HG03095 (cell line): Measurements from ENCODE around the gene SH3BP5L.
"Not testable (repeated sequence)": the region's sequence is repeated elsewhere in the genome, so short reads cannot be mapped to it uniquely, and the experiment has no call there.

ENCODE experiments used
- ATAC-seq: cut with Tn5 transposase; IDR thresholded peaks from one replicate; pipeline ENCODE4 v1.9.1; 2021; ENCODE audit warnings: moderate library complexity; ENCODE audit not compliant: unreplicated experiment

SH3BP5L gene

DNA sequence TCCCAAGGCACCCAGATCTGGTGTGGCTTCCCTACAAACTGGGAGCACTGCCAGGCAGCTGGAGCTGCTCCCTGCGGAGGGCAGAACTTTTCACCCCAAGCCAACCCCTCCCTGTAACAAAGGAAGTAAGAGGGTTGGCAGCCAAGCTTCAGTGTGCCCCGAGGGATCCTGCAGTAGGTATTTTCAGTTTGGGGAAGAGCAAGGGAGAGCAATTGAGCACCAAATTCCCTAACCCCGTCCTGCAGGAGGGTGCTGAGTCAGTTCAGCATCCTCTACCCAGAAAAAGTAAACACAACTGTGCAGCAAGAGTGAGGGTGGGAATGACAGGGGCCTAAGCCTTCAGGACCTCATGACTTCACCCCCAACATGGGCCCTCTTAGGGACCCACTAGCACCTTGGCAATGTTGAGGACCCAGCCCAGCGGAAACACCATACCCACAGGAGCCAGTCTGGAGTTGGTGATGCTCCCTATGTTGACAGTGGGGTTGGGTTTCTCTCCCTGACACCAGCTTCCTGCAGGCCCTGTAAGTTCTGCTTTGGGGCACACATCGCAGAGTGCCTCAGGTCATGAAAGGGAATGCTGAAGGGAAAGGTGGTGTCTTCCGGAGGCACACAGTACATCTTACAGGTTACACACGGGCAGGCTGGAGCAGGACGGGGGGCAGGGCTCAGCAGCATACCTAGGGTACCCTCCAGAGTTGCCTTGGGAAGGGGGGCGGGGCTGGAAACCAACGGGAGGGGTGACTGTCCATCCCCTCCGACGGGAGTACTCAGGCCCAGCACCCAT is 14.8 kb downstream of the SH3BP5L start:
- no peak for ATAC-seq

DNA sequence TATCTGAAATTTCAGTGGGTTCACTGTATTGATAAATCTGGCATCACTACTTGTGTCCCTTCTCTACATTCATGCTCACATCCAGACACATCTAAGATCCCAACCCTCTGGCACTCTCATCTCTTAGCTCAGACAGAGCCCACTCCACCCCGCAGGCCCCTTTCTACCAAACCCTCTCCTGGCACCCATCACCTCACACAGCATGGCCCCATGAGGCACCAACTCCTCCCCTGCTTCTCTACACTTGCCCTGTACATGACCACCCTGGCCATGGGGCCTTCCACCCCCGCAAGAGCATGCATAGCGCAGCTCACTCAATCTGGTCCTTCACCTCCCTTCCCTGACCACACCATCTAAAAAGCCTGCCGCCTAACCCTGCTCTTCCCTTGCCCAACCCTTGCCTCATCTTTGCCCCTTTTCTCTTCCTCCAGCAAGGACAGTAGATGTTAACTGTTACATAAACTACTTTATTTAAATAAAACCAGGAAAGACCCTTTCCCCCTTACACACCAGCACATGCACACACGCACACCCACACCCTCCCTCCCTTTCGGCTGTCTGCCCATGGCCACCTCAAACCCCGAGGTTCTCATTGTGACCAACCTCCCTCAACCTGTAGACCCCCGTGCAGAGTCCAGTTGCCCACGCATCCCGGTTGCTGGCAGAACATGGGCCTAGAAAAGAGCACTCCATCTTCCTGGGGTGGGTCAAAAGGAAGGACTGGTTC is 15.6 kb downstream of the SH3BP5L start:
- no peak for ATAC-seq

DNA sequence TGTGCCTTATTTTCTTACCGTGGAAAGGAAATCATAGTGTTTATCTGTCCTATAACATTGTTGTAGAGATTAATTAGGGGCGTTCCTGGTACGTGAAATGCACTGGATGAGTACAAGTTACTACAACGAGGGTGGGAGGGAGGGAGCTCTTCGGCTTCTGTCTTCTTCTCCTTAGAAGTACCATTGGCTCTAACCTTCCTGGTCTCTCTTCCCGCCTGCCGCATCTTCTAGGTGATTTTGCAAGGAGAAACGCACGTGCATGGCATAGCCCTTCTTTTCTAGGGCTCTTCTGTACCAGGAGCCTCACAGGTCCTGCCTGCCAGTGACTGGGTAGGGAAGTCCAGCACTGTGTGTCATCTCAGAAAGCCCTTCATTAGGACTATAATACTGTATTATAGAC is 16.8 kb downstream of the SH3BP5L start:
- no peak for ATAC-seq

DNA sequence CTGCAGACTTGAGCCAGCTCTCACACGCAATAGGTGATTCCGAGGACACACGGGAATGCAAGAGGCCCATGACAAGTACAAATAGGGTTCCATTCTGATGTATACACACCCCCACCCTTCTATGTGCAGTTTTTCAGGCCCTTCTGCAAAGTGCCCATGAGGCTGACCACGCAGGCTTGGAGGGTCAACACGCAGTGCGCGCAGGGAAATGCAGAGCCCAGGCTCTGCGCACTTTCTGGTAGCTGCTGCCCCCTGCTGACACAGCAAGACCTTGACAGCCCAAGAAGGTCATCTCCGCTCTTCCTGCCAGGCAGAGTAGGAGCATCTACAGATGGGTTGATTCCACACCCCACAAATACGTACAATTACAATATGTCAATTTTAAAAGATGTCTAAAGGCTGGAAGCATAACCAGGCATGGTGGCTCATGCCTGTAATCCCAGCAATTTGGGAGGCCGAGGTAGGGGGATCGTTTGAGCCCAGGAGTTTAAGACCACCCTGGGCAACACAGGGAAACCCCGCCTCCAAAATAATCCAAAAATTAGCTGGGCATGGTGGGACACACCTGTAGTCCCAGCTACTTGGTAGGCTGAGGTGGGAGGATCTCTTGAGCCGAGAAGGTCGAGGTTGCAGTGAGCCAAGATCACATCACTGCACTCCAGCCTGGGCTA is 18.5 kb downstream of the SH3BP5L start:
- peak; percentile 45 for ATAC-seq

DNA sequence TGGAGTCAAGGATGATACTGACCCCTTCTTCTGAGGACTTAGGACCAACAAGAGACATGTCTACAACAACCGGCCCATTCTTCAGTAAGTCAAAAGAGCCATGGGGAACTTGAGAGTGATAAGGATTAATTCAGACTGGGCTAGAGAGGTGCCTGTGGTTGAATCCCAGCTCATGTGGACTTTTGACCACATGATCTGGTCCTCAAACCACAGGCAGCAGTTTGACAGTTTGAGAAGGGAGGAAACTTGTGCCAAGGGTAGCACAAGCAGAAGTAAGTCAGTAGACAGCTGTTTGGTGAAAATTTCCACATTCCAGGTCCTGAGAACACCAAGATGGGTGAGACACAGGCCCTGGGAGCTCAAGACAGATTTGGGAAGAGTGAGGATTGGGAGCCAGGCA is 19.8 kb downstream of the SH3BP5L start:
- no peak for ATAC-seq

DNA sequence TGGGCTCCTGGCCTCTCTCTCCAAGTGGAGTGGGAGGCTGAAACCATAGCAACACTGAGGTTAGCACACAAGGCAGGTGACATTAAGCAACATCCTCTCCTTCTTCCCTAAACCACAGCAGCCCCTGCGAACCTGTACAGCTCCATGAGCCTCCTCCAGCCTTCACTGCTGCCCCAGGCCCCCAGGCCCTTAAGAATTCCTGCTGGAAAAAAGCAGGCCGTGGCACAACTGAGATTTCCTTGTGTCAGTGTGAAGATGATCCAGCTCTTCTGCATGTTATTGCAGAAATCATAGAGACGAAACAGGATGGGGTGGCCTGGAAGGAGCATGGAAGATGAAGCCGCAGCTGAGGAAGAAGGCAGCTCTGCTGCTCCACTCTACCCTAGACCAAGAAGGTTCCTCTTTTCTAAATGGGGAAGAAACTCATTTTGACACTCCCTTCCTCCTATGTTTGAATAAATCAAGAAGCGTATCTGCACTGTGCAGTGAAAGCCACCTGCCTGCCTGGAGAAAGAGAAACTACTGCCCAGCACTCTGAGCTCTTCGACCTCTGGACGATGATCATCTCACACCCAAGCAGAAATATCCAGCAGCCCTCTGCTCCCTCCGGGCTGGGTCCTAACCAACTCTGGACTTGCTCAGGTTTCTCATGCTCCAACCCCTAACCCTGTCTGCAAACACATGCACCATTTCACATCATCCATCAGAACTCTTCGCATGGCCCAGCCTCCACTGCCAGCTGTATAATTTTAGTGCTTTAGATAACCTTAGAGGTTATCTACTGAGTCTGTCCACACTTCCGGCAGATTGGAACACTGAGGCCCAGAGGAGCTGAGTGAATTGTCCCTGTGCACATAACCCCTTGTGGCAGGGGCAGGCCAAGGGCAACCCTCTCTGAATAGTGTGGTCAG is 20.7 kb downstream of the SH3BP5L start:
- peak; percentile 94 for ATAC-seq

DNA sequence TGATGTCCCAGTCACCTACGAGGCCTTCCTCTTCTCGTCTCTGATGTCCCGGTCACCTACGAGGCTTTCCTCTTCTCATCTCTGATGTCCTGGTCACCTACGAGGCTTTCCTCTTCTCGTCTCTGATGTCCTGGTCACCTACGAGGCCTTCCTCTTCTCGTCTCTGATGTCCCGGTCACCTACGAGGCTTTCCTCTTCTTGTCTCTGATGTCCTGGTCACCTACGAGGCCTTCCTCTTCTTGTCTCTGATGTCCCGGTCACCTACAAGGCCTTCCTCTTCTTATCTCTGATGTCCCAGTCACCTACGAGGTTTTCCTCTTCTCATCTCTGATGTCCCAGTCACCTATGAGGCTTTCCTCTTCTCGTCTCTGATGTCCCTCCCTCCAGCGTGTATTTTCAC is 22.2 kb downstream of the SH3BP5L start:
- ATAC-seq: not testable (repeated sequence)

DNA sequence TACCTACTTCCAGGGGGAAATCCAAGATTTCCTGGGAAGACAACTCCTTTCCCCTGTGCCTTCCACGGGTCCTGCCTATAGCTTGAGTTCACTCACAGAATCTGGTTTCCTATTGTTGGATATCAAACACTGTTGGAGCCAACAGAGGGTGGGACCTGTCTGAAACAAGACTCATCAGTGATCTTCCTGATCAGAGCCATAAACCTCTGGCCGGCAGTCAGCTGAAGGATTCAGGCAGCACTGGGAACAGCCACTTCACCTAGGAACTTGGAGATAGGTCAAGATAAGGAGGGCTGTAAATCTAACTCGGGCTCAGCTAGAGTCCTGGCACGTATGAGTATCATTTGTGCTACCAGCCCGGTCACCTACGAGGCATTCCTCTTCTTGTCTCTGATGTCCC is 23.3 kb downstream of the SH3BP5L start:
- no peak for ATAC-seq

DNA sequence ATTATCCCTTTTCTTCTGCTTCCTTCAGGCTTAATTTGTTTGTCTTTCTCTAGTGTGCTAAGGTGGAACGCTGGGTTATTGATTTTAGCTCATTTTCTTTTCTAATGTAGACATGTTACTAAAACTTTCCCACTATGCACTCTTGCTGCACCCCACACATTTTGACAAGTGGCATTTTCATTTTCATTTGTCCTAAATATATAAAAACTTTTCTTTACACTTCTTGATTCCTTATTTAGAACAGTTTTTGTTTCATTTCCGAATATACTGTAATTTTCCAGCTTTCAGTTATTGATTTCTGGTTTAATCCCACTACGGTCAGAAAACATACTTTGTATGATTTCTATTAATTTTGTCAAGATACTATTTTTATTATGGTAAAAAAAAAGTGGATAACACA is 25.3 kb downstream of the SH3BP5L start:
- no peak for ATAC-seq

DNA sequence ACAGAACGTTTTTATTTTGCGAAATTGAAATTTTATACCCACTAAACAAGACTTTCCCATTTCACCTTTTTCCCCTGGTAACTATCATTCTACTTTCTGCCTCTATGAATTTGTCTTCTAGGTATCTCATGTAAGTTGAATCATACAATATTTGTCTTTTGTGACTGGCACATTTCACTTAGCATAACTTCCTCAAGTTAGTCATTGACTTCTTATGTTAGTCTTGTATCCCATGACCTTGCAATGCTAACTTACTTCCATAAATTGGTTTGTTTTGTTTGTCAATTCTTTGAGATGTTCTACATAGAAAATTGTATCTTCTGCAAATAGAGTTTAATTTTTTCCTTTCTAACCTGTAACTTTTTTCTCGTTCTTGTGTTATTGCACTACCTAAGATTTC is 26.9 kb downstream of the SH3BP5L start:
- no peak for ATAC-seq

DNA sequence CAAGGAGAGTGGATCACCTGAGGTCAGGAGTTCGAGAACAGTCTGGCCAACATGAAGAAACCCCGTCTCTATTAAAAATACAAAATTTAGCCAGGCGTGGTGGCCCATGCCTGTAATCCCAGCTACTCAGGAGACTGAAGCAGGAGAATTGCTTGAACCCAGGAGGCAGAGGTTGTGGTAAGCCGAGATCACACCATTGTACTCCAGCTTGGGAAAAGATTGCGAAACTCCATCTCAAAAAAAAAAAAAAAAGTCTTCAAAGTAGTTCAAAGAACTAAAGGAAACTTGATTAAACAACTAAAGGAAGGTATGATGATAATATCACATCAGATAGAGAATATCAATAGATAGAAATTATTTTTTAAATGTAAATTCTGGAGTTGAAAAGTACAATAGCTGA is 31.1 kb downstream of the SH3BP5L start:
- not testable (repeated sequence) for ATAC-seq

DNA sequence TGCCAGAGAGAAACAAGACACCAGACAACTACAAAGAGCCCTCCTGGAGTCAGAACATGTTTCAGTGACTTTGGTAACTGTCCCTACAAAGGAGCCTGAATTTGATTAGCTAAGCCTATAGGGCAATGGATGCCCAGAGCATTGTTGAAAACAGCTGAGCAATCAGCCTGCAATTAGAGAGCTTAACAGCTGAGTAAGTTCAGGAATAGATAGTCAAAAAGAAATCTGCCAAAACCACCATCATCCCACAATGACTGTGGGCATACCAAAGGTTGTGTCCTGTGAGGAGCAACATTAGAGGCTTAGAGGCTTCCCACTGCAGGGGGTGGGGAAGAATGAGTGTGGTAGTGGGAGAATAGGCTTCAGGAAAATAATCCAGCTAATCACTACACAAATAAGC is 32.1 kb downstream of the SH3BP5L start:
- peak; percentile 80 for ATAC-seq

DNA sequence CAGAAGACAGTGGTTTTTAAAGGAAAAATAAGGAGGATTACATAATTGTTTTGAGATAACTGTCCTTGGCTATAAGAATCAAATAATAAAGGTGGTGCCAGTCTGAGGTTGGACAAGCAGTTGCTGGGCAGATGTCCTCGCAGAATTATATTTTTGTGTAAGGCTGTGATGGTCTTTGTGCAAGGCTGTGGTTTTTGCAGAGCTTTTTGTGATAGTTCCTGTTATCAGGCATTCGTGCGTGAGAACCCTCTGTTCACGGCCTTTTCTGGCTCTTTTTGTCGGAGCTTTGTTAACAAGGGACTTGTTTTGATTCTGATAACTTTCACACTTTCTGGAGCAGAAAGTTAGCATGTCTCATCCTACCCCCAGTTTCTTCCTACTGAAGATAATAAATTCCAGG is 33.4 kb downstream of the SH3BP5L start:
- ATAC-seq: no peak

DNA sequence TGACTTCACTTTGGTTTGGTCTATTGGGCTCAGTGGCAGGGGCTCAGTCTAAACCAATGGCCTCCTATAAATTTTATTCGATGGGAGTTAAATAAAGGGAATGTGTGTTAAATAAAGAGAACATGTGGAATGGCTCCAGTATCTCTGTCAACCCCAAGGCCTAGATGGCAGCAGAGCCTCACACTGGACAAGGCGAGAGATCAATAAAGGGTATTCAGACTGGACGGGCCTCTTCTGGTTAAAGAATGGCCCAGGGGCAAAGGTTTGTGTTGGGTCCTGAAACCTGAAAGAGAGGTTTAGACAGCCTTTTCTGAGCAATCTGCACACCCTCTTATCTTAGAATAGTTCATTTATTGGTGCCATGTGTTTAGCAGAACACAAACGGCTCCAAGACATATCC is 34.7 kb downstream of the SH3BP5L start:
- no peak for ATAC-seq

DNA sequence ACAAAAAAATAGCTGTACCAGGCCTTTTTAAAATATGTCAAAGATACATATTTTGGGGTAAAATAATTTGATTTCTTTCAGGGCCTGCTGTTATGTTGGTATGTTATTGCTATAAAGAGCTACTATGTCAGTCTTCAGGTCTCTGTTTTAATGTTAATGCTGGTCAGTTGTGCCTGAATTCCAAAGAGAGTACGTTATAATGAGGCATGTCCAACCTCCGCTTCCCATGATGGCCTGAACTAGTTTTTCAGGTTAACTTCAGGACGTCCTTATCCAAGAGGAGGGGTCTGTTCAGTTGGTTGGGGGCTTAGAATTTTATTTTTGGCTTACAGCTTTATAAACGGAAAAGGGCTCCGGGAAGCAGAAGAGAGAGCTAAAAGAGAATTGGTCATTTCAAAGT is 35.3 kb downstream of the SH3BP5L start:
- no peak for ATAC-seq

DNA sequence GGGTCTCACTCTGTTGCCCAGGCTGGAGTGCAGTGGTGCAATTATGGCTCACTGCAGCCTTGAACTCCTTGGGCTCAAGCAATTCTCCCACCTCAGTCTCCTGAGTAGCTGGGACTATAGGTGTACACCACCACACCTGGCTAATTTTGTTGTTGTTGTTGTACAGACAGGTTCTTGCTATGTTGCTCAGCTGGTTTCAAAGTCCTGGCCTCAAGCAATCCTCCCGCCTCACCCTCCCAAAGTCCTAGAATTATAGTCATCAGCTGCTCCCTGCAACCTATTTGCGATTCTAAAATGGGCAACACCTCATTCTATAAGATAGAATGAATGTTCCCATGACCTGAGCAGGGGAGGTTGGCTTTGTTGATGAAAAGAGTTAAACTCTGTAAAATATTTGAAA is 36.4 kb downstream of the SH3BP5L start:
- not testable (repeated sequence) for ATAC-seq

DNA sequence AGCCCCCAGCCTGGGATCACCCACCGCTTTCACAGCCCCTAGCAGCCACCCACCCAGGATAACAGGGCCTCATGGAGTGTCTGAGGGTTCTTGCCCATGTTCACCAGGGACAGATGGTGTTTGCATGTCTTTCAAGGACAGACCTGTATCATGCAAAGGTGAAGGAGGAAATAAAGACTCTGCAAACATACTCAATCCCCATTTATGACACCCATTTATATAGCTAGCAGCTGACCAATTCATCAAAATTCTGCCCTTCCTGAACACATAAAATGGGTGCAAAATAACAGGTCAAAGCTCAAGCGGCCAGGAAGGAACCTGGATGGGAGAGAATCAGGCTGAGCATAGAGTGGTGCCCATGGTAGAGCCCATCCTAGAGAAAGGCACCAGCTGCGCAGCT is 37.4 kb downstream of the SH3BP5L start:
- no peak for ATAC-seq

DNA sequence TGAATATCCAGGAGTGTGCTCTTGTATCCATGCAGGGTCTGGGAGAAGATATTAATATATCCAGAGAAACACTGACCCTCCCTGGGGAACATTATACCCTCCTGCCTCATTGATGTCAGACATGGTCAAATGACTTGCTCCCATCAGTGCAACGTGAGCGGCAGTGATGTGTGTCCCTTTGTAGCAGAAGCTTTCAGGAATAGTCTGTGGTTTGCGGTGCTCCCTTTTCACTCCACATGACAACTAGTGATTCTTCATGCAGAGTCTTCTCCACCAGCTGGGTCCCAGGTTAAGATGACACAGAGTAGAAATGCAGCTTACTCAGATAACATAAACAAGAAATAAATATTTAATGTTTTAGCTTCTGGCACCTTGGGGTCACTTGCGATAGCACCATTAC is 38.3 kb downstream of the SH3BP5L start:
- ATAC-seq: no peak

DNA sequence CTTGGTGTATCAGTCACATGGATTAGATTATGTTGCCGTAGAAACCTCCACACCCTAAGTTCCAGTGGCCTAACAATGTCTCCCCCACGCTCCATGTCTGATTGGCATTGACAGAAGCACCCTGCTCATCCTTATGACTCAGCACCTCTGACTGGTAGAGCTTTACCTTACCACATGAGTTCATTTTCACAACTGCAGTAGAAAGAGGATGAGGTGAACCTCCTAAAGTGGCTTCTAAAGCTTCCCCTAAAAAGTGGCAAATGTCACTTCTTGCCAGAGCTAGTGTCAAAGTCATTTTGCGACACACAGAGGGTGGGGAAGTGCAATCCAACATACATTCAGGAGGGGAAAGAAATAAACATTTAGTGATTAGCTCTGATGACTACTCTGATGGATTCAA is 39.6 kb downstream of the SH3BP5L start:
- ATAC-seq: peak; percentile 56

DNA sequence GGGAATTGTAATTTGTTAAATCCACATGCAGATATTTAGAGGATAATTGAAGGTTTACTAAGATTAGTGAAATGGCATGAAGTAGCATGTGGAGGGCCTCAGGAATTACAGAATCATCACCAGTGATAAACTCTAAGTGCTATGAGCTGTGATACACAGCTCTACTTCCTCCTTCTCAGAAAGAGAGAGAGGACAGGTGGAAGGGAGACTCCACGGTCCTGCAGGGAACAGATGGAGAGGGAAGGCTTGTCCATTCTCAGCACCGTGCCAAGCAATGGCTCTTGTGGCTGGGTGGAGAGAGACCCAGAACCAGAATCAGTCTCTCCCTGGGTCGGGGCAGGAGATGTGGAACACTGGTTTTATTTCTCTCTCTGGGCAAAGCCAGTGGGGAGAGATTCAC is 42.3 kb downstream of the SH3BP5L start:
- ATAC-seq: no peak
